H1 (cell line): ENCODE measurements around the gene TLE4. TPM values are rescaled to one million over a fixed set of nuclear protein-coding genes. Genes with fewer than 3 reads are reported as not detected.

ENCODE experiments used
- CTCF ChIA-PET: fragments of 300-600 bp; sonication (Branson Sonifier 250); formaldehyde crosslinking; loops from one replicate; lab custom pipeline; 2021; ENCODE audit not compliant: partially characterized antibody; lab: Charles Lee
- POLR2A ChIA-PET: fragments of 300-600 bp; sonication (Branson Sonifier 250); formaldehyde crosslinking; loops from one replicate; lab custom pipeline; 2021; ENCODE audit warnings: inconsistent platforms; ENCODE audit not compliant: partially characterized antibody; lab: Charles Lee
- DNase-seq, 2 experiments: peaks; one replicate each; pipeline versions ENCODE4 v3.0.0 to v3.0.0-alpha.2; 2010 to 2022; ENCODE audit warnings: low spot score in 2 of 2, low read depth in 1 of 2, mixed read lengths in 1 of 2
- FAIRE-seq: peaks from 2 replicates; lab custom pipeline; 2011; peaks lifted over from hg19 to GRCh38; lab: Jason Lieb, UNC
- H2AFZ ChIP-seq: 2 replicates; pipeline ENCODE4 v1.8.1; 2012; ENCODE audit warnings: low read length, inconsistent platforms
- H2AK5ac ChIP-seq: 2 replicates; pipeline ENCODE4 v1.6.1; 2013; ENCODE audit warnings: low read depth, low read length
- H2BK120ac ChIP-seq: replicated peaks from 2 replicates; pipeline ENCODE3; 2013; ENCODE audit warnings: low read depth, low read length, inconsistent platforms
- H2BK12ac ChIP-seq: 2 replicates; pipeline ENCODE4 v1.6.1; 2013; ENCODE audit warnings: low read depth, low read length
- H2BK15ac ChIP-seq: 2 replicates; pipeline ENCODE4 v1.6.1; 2013; ENCODE audit warnings: low read length
- H2BK20ac ChIP-seq: 2 replicates; pipeline ENCODE4 v1.6.1; 2013; ENCODE audit warnings: low read length
- H2BK5ac ChIP-seq: 2 replicates; pipeline ENCODE4 v1.6.1; 2013; ENCODE audit warnings: low read depth, low read length
- H3K14ac ChIP-seq: 2 replicates; pipeline ENCODE4 v1.6.1; 2013; ENCODE audit warnings: inconsistent platforms; ENCODE audit not compliant: insufficient read length
- H3K18ac ChIP-seq: 2 replicates; pipeline ENCODE4 v1.6.1; 2013; ENCODE audit warnings: low read length; ENCODE audit errors: extremely low read depth
- H3K23ac ChIP-seq: 2 replicates; pipeline ENCODE4 v1.6.1; 2013; ENCODE audit warnings: inconsistent platforms; ENCODE audit not compliant: insufficient read length
- H3K23me2 ChIP-seq: 2 replicates; pipeline ENCODE4 v1.6.1; 2013; ENCODE audit warnings: low read depth, low read length
- H3K27ac ChIP-seq: 2 replicates; pipeline ENCODE4 v1.6.1; 2011; ENCODE audit warnings: low read depth, low read length, inconsistent platforms
- H3K27me3 ChIP-seq, 4 experiments: replicated peaks in 1 of 4; 1 replicate in 1 of 4; 2 replicates in 3 of 4; pipeline versions ENCODE4 v1.6.1 to v1.8.1; 2011 to 2013; ENCODE audit warnings: low read length in 3 of 4, mild to moderate bottlenecking in 3 of 4, inconsistent platforms in 2 of 4, mixed read lengths in 2 of 4, moderate library complexity in 1 of 4; ENCODE audit not compliant: control insufficient read depth in 3 of 4, insufficient read depth in 3 of 4; ENCODE audit errors: extremely low read depth in 1 of 4
- H3K36me3 ChIP-seq, 4 experiments: 2 replicates each; pipeline versions ENCODE4 v1.6.1 to v1.8.1; 2011 to 2013; ENCODE audit warnings: mild to moderate bottlenecking in 4 of 4, low read length in 3 of 4, moderate library complexity in 2 of 4, control low read depth in 1 of 4, inconsistent platforms in 1 of 4; ENCODE audit not compliant: insufficient read depth in 4 of 4, control insufficient read depth in 2 of 4
- H3K4ac ChIP-seq: replicated peaks from 2 replicates; pipeline ENCODE3; 2013; ENCODE audit warnings: low read length, low read depth, mixed read lengths, inconsistent platforms; ENCODE audit not compliant: insufficient read length
- H3K4me1 ChIP-seq, 4 experiments: replicated peaks in 1 of 4; 1 replicate in 1 of 4; 2 replicates in 3 of 4; pipeline versions ENCODE4 v1.6.1 to v1.8.1; 2011 to 2013; ENCODE audit warnings: low read length in 3 of 4, inconsistent platforms in 2 of 4, mixed read lengths in 1 of 4; ENCODE audit not compliant: insufficient read depth in 4 of 4, control insufficient read depth in 3 of 4
- H3K4me2 ChIP-seq, 2 experiments: 2 replicates each; pipeline versions ENCODE4 v1.6.1 to v1.8.1; 2011 to 2013; ENCODE audit warnings: low read depth in 2 of 2, low read length in 2 of 2, control low read depth in 1 of 2, inconsistent platforms in 1 of 2, mild to moderate bottlenecking in 1 of 2; ENCODE audit not compliant: insufficient read depth in 1 of 2
- H3K4me3 ChIP-seq, 4 experiments: fragments of 200-600, 300-600 bp in 1 of 4; sonication (generic), shearing (Covaris generic), sonication (Bioruptor Twin) in 1 of 4; 2 replicates each; pipeline versions ENCODE4 v1.5.1 to v1.8.1; 2011 to 2016; ENCODE audit warnings: low read length in 4 of 4, low read depth in 3 of 4, control low read depth in 2 of 4, inconsistent platforms in 2 of 4, mild to moderate bottlenecking in 2 of 4, mixed read lengths in 1 of 4, moderate library complexity in 1 of 4; ENCODE audit not compliant: insufficient read depth in 2 of 4; ENCODE audit errors: extremely low read depth in 1 of 4
- H3K56ac ChIP-seq: replicated peaks from 2 replicates; pipeline ENCODE3; 2013; ENCODE audit warnings: low read depth, mild to moderate bottlenecking, mixed read lengths, low read length, inconsistent platforms; ENCODE audit not compliant: insufficient read length
- H3K79me1 ChIP-seq: 2 replicates; pipeline ENCODE4 v1.6.1; 2013; ENCODE audit warnings: low read depth, low read length, control low read depth
- H3K79me2 ChIP-seq, 2 experiments: 2 replicates each; pipeline versions ENCODE4 v1.6.1 to v1.8.1; 2012 to 2013; ENCODE audit warnings: low read length in 2 of 2, mild to moderate bottlenecking in 2 of 2, inconsistent platforms in 1 of 2; ENCODE audit not compliant: insufficient read depth in 2 of 2, control insufficient read depth in 1 of 2
- H3K9ac ChIP-seq, 4 experiments: replicated peaks in 1 of 4; 1 replicate in 1 of 4; 2 replicates in 3 of 4; pipeline versions ENCODE4 v1.6.1 to v1.8.1; 2011 to 2013; ENCODE audit warnings: low read depth in 3 of 4, low read length in 3 of 4, control low read depth in 2 of 4, mild to moderate bottlenecking in 2 of 4, moderate library complexity in 2 of 4, inconsistent platforms in 1 of 4; ENCODE audit errors: extremely low read depth in 1 of 4
- H3K9me3 ChIP-seq, 2 experiments: 2 replicates each; pipeline versions ENCODE4 v1.6.1 to v1.8.1; 2012 to 2013; ENCODE audit warnings: mild to moderate bottlenecking in 2 of 2, moderate library complexity in 2 of 2, control low read depth in 1 of 2, inconsistent platforms in 1 of 2, low read depth in 1 of 2, low read length in 1 of 2, mixed read lengths in 1 of 2; ENCODE audit not compliant: insufficient read depth in 2 of 2
- H4K20me1 ChIP-seq, 2 experiments: replicated peaks in 1 of 2; 2 replicates each; pipeline versions ENCODE3 to v1.8.1; 2011 to 2013; ENCODE audit warnings: inconsistent platforms in 2 of 2, low read length in 2 of 2, mild to moderate bottlenecking in 1 of 2; ENCODE audit not compliant: insufficient read depth in 2 of 2, control insufficient read depth in 1 of 2
- H4K5ac ChIP-seq: 2 replicates; pipeline ENCODE4 v1.6.1; 2013; ENCODE audit warnings: low read length, low read depth, mixed read lengths, inconsistent platforms; ENCODE audit not compliant: insufficient read length
- H4K8ac ChIP-seq: 2 replicates; pipeline ENCODE4 v1.8.0; 2013; ENCODE audit warnings: mild to moderate bottlenecking, moderate library complexity, low read length, inconsistent platforms; ENCODE audit not compliant: insufficient read depth; ENCODE audit errors: extremely low read depth
- H4K91ac ChIP-seq: replicated peaks from 2 replicates; pipeline ENCODE3; 2013; ENCODE audit warnings: low read length, mixed read lengths, inconsistent platforms; ENCODE audit not compliant: insufficient read length
- BACH1 ChIP-seq: IDR thresholded peaks from 2 replicates; pipeline ENCODE4 v1.6.1; 2012; ENCODE audit warnings: low read length, improper control_type of control experiment
- CBX8 ChIP-seq: fragments of 300-800, 300-1000 bp; sonication (generic); IDR thresholded peaks from 2 replicates; pipeline ENCODE4 v1.7.1; 2016; ENCODE audit warnings: low read depth, low read length, borderline replicate concordance
- CEBPB ChIP-seq: IDR thresholded peaks from 2 replicates; pipeline ENCODE4 v1.6.1; 2012; ENCODE audit warnings: low read depth, low read length
- KDM4A ChIP-seq: IDR thresholded peaks from one replicate; pipeline ENCODE4 v1.7.1; 2012; ENCODE audit warnings: low read depth, mild to moderate bottlenecking, moderate library complexity, low read length, inconsistent platforms; ENCODE audit not compliant: severe bottlenecking
- NANOG ChIP-seq: IDR thresholded peaks from 2 replicates; pipeline ENCODE4 v1.6.1; 2011; ENCODE audit warnings: low read length, low read depth, mild to moderate bottlenecking, inconsistent platforms; ENCODE audit not compliant: insufficient read depth, poor library complexity, severe bottlenecking
- POLR2A ChIP-seq, 2 experiments: IDR thresholded peaks; 1 replicate in 1 of 2; 2 replicates in 1 of 2; pipeline ENCODE4 v1.6.1; 2011; ENCODE audit warnings: low read depth in 2 of 2, low read length in 2 of 2, mild to moderate bottlenecking in 2 of 2; ENCODE audit errors: control extremely low read depth in 1 of 2
- SIRT6 ChIP-seq: IDR thresholded peaks from one replicate; pipeline ENCODE4 v1.7.1; 2012; ENCODE audit warnings: low read length, inconsistent platforms
- SIX5 ChIP-seq: IDR thresholded peaks from 2 replicates; pipeline ENCODE4 v1.6.1; 2011; ENCODE audit warnings: mild to moderate bottlenecking, low read depth, low read length
- SRF ChIP-seq: IDR thresholded peaks from 2 replicates; pipeline ENCODE4 v1.6.1; 2011; ENCODE audit warnings: mild to moderate bottlenecking, low read depth, low read length, moderate library complexity
- ZNF274 ChIP-seq: IDR thresholded peaks from 2 replicates; pipeline ENCODE4 v1.7.0; 2012; ENCODE audit warnings: low read length, borderline replicate concordance; ENCODE audit errors: extremely low read depth
- WGBS, 2 experiments: shearing (Covaris generic) in 1 of 2; methylation state at CpG; one replicate each; pipeline versions ENCODE4 v1.1.6 to v1.1.7; 2013 to 2015; ENCODE audit warnings: low lambda C conversion rate in 2 of 2, mixed read lengths in 2 of 2, inconsistent platforms in 1 of 2, low coverage in 1 of 2, missing lambda C conversion rate in 1 of 2; ENCODE audit not compliant: insufficient replicate concordance in 2 of 2, insufficient coverage in 1 of 2, insufficient read length in 1 of 2; ENCODE audit errors: extremely low coverage in 1 of 2, missing lambda C conversion rate in 1 of 2; 5-methylcytosine and 5-hydroxymethylcytosine counted together
- polyA plus RNA-seq, 7 experiments: library from polyadenylated mRNA; depleted of rRNA in 3 of 7; stranded (reverse) in 5 of 7; unstranded in 2 of 7; fragments of >200 nt in 5 of 7; fragments of 200-250 nt in 2 of 7; gene quantifications; 1 replicate in 5 of 7; 2 replicates in 1 of 7; 4 replicates in 1 of 7; pipeline versions ENCODE4 v1.2.1 to v1.2.3, GENCODE V29; 2011 to 2013; ENCODE audit warnings: missing spikeins in 2 of 7, mixed read lengths in 2 of 7
- total RNA-seq: library from RNA; stranded (reverse); fragmentation: NEBNext Ultra II Directional; extraction: Animal tissue kit (Norgen Biotek cat#: 25700); gene quantifications from 2 replicates; pipeline ENCODE4 v1.2.1, GENCODE V29; 2021

The TLE4 gene
- total and polyA plus RNA-seq, 2 of the 8 experiments (the other 6 are each of a cell fraction or from before 2014, with no cell fraction given), result 32.4 to 36.9 TPM

DNA sequence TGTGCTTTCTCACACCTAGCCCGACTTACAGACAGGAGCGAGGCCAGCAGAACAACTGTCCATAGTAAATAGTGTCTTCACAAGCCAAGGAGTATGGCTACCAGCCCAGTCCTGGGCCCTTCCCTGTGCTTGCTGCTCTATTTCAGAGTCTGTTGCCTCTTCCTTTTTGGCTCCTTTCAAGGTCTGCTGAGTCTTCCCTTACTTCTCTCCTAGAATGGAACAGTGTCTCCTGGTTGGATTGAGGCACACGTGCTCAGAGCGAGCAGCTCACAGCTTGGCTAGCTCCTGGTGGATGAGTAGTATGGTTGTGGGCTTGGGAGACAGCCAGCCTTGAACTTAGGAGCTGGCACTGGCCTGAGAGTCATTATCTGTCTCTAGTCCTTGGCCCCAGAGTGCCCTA lies 72.8 kb downstream of the TLE4 start:
- Histone ChIP-seq H3K23ac (no peak overlapping the region), H3K4me1 (0 out of 7 replicates have a peak, but pooled peaks cover 0 to 2% (median 0%) of the 10 kb centered on the region in 4 experiments), H3K27ac (no peak overlapping the region), H3K23me2 (no peaks in the 10 kb centered on the region), H2BK20ac (no peak overlapping the region), H4K91ac (no peak overlapping the region), H2BK120ac (no peak overlapping the region), H2AK5ac (no peak overlapping the region), H2BK12ac (no peak overlapping the region), H3K79me1 (no peaks in the 10 kb centered on the region), H2AFZ (no peak overlapping the region), H3K27me3 (no peaks in the 10 kb centered on the region), H3K4me3 (no peak overlapping the region), H3K4me2 (no peak overlapping the region), H3K79me2 (peaks cover 0 to 2% of the 10 kb centered on the region in 2 experiments; a peak in 1 of 4 replicates), H3K56ac (no peak overlapping the region), H3K18ac (no peak overlapping the region), H3K9me3 (no peaks in the 10 kb centered on the region; a peak in 1 of 4 replicates), H4K5ac (no peak overlapping the region), H4K8ac (no peak overlapping the region; the same call in 1 of the 2 replicates), H4K20me1 (no peaks in the 10 kb centered on the region), H3K4ac (no peak overlapping the region), H3K14ac (no peak overlapping the region), H2BK5ac (no peak overlapping the region), H2BK15ac (no peak overlapping the region), H3K36me3 (peaks cover 0 to 6% (median 3%) of the 10 kb centered on the region in 4 experiments; a peak in 4 of 8 replicates), H3K9ac (no peak overlapping the region)
- no peak for FAIRE-seq
- DNase-seq, result no peak
- POLR2A ChIA-PET, result no interaction called here
- 77% methylated on average over 4 of the region's 4 CpGs; no CpG with 5 or more reads in 1 of the 2 experiments for WGBS, 2 experiments
- CTCF ChIA-PET, result no interaction called here
- TF ChIP-seq SIRT6, result no peak
- TF ChIP-seq SRF, result no peak
- TF ChIP-seq CEBPB, result no peak
- TF ChIP-seq CBX8, result no peak
- TF ChIP-seq ZNF274, result no peak
- no peak for TF ChIP-seq KDM4A
- no peak for TF ChIP-seq POLR2A (IDR thresholded peaks at IDR 0.05; ENCODE audit: control extremely low read depth in 1 of 2, low read depth in 2 of 2, low read length in 2 of 2)
- TF ChIP-seq BACH1, result no peak
- TF ChIP-seq NANOG, result no peak
- no peak for TF ChIP-seq SIX5
